MM.1S (cell line): ENCODE data around the gene FAM120AOS.

Source experiments
- EZH2 ChIP-seq: fragments of 300-600 bp; sonication (generic); optimal IDR thresholded peaks from 2 replicates; pipeline ENCODE3; 2017; ENCODE audit warnings: low read depth, mild to moderate bottlenecking, antibody characterized with exemption, low read length, mixed read lengths
- TF ChIP-seq, protein P1 (sequence below): fragments of 300-600 bp; sonication (generic); IDR thresholded peaks from 2 replicates; pipeline ENCODE4 v1.5.1; 2016; ENCODE audit warnings: antibody characterized with exemption, low read length, mixed read lengths

DNA sequence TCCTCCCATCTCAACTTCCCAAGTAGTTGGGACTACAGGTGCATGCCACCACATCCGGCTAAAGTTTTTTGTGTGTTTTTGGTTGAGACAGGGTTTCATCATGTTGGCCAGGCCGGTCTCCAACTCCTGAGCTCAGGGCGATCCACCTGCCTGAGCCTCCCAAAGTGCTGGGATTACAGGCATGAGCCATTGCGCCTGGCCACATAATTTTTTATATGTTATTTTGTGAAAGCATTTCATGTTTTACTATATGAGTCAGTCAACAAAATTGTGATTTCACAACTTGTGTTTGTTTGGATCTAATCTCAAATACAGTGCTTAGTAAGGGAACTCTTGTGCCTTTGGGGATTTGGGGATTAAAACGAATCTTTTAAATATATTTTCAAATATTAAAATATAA, 20.0 kb upstream of the FAM120AOS start:
- TF ChIP-seq, protein P1, sequence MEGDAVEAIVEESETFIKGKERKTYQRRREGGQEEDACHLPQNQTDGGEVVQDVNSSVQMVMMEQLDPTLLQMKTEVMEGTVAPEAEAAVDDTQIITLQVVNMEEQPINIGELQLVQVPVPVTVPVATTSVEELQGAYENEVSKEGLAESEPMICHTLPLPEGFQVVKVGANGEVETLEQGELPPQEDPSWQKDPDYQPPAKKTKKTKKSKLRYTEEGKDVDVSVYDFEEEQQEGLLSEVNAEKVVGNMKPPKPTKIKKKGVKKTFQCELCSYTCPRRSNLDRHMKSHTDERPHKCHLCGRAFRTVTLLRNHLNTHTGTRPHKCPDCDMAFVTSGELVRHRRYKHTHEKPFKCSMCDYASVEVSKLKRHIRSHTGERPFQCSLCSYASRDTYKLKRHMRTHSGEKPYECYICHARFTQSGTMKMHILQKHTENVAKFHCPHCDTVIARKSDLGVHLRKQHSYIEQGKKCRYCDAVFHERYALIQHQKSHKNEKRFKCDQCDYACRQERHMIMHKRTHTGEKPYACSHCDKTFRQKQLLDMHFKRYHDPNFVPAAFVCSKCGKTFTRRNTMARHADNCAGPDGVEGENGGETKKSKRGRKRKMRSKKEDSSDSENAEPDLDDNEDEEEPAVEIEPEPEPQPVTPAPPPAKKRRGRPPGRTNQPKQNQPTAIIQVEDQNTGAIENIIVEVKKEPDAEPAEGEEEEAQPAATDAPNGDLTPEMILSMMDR, result no peak
- TF ChIP-seq EZH2, result no peak
